ENCODE results near the gene DNER. TPM values are rescaled to one million over a fixed set of nuclear protein-coding genes. Genes with fewer than 3 reads are reported as not detected.

The DNER gene
- total and polyA plus RNA-seq, 2 donors (not counting 1 experiment from before 2014, with no cell fraction given), result not detected

- Histone ChIP-seq H3K4me1 (ENCODE audit: control insufficient read depth in 2 of 2, insufficient read depth in 2 of 2, low read length in 2 of 2) (no peaks in the 10 kb centered on the region), H3K9me3 (ENCODE audit: control extremely low read depth in 1 of 3, control insufficient read depth in 2 of 3, insufficient read depth in 1 of 3, low read length in 2 of 3) (no peaks in the 10 kb centered on the region), H3K4me2 (replicated peaks; ENCODE audit: low read depth, low read length, poor library complexity, severe bottlenecking) (no peak overlapping the region), H3K9ac (ENCODE audit: low read length) (no peak overlapping the region), H3K27me3 (replicated peaks in 1 of 4; ENCODE audit: control extremely low read depth in 1 of 4, control insufficient read depth in 3 of 4, insufficient read depth in 4 of 4, low read length in 3 of 4) (peaks cover 0 to 3% (median 0%) of the 10 kb centered on the region in 4 experiments), H3K36me3 (replicated peaks in 1 of 2; ENCODE audit: control extremely low read depth in 1 of 2, control insufficient read depth in 1 of 2, extremely low read depth in 1 of 2, insufficient read depth in 2 of 2, low read length in 1 of 2) (no peaks in the 10 kb centered on the region), H4K20me1 (ENCODE audit: control insufficient read depth, insufficient read depth, low read length, poor library complexity, severe bottlenecking) (no peaks in the 10 kb centered on the region), H3K4me3 (ENCODE audit: control extremely low read depth in 1 of 5, extremely low read depth in 1 of 5, insufficient read depth in 1 of 5, low read depth in 2 of 5, low read length in 4 of 5) (no peak overlapping the region), H2AFZ (ENCODE audit: insufficient read depth, low read depth, low read length, poor library complexity, severe bottlenecking) (no peak overlapping the region), H3K79me2 (ENCODE audit: control insufficient read depth, insufficient read depth, low read length) (no peaks in the 10 kb centered on the region), H3K27ac (ENCODE audit: low read length in 2 of 2) (no peak overlapping the region)
- ChIA-PET POLR2A (no interaction called here), CTCF (no interaction called here)
- DNase-seq (no peak), ATAC-seq (ENCODE audit: low read depth) (no peak)
- intact Hi-C loops (cut with micrococcal nuclease), result no loop called here
- no peaks in the 10 kb centered on the region for H3K4me1 Mint-ChIP-seq
- no peak overlapping the region for H3K27ac Mint-ChIP-seq
- TF ChIP-seq, protein P1, sequence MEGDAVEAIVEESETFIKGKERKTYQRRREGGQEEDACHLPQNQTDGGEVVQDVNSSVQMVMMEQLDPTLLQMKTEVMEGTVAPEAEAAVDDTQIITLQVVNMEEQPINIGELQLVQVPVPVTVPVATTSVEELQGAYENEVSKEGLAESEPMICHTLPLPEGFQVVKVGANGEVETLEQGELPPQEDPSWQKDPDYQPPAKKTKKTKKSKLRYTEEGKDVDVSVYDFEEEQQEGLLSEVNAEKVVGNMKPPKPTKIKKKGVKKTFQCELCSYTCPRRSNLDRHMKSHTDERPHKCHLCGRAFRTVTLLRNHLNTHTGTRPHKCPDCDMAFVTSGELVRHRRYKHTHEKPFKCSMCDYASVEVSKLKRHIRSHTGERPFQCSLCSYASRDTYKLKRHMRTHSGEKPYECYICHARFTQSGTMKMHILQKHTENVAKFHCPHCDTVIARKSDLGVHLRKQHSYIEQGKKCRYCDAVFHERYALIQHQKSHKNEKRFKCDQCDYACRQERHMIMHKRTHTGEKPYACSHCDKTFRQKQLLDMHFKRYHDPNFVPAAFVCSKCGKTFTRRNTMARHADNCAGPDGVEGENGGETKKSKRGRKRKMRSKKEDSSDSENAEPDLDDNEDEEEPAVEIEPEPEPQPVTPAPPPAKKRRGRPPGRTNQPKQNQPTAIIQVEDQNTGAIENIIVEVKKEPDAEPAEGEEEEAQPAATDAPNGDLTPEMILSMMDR (IDR thresholded peaks at IDR 0.05), result no peak
- no peak for TF ChIP-seq EZH2 (IDR thresholded peaks at IDR 0.05; ENCODE audit: borderline replicate concordance, insufficient read depth, low read depth, low read length, poor library complexity, severe bottlenecking)
- H3K4me3 Mint-ChIP-seq, result no peak overlapping the region
- H3K9me3 Mint-ChIP-seq (ENCODE audit: insufficient read depth), result no peaks in the 10 kb centered on the region
- 95% methylated on average over 4 of the region's 7 CpGs for WGBS (ENCODE audit: insufficient coverage)
- H3K27me3 Mint-ChIP-seq, result no peaks in the 10 kb centered on the region
Measured at GRCh38 chr2:229612384-229612971, 101.9 kb downstream of the DNER start.

DNA sequence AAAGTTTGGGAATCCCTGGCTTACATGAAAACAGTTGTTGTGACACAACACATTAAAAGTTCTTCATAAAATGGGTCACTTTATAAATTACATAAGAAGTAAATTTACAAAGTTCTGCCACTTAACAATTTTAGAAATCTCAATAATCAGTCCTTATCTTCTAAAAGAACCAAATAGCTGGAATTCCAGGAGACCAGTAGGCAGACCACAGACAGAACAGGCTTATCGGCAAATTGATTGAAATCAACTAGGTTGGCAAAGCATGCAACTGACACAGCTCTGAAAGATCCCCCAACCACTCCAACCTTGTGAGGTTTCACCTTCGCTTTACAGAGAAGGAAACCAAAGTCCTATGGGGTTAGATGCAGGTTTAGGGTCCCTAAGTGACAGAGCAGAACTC, 103.0 kb downstream of the DNER start:
- Histone ChIP-seq H3K36me3 (replicated peaks in 1 of 2; ENCODE audit: control extremely low read depth in 1 of 2, control insufficient read depth in 1 of 2, extremely low read depth in 1 of 2, insufficient read depth in 2 of 2, low read length in 1 of 2) (no peaks in the 10 kb centered on the region), H3K4me3 (ENCODE audit: control extremely low read depth in 1 of 5, extremely low read depth in 1 of 5, insufficient read depth in 1 of 5, low read depth in 2 of 5, low read length in 4 of 5) (no peak overlapping the region), H4K20me1 (ENCODE audit: control insufficient read depth, insufficient read depth, low read length, poor library complexity, severe bottlenecking) (no peaks in the 10 kb centered on the region), H2AFZ (ENCODE audit: insufficient read depth, low read depth, low read length, poor library complexity, severe bottlenecking) (no peak overlapping the region), H3K9ac (ENCODE audit: low read length) (no peak overlapping the region), H3K27me3 (replicated peaks in 1 of 4; ENCODE audit: control extremely low read depth in 1 of 4, control insufficient read depth in 3 of 4, insufficient read depth in 4 of 4, low read length in 3 of 4) (peaks cover 0 to 3% (median 0%) of the 10 kb centered on the region in 4 experiments), H3K4me1 (ENCODE audit: control insufficient read depth in 2 of 2, insufficient read depth in 2 of 2, low read length in 2 of 2) (no peaks in the 10 kb centered on the region), H3K27ac (ENCODE audit: low read length in 2 of 2) (no peak overlapping the region), H3K9me3 (ENCODE audit: control extremely low read depth in 1 of 3, control insufficient read depth in 2 of 3, insufficient read depth in 1 of 3, low read length in 2 of 3) (no peaks in the 10 kb centered on the region), H3K79me2 (ENCODE audit: control insufficient read depth, insufficient read depth, low read length) (no peaks in the 10 kb centered on the region), H3K4me2 (replicated peaks; ENCODE audit: low read depth, low read length, poor library complexity, severe bottlenecking) (no peak overlapping the region)
- intact Hi-C loops (cut with micrococcal nuclease), result no loop called here
- Mint-ChIP-seq H3K27me3 (no peaks in the 10 kb centered on the region), H3K4me1 (no peaks in the 10 kb centered on the region), H3K27ac (no peak overlapping the region), H3K9me3 (ENCODE audit: insufficient read depth) (no peaks in the 10 kb centered on the region), H3K4me3 (no peak overlapping the region)
- ATAC-seq (ENCODE audit: low read depth) (no peak), DNase-seq (no peak)
- 100% methylated on average over 1 of the region's 2 CpGs for WGBS (ENCODE audit: insufficient coverage)
- POLR2A ChIA-PET, result no interaction called here
- TF ChIP-seq, protein P1 (IDR thresholded peaks at IDR 0.05), result no peak
- TF ChIP-seq EZH2 (IDR thresholded peaks at IDR 0.05; ENCODE audit: borderline replicate concordance, insufficient read depth, low read depth, low read length, poor library complexity, severe bottlenecking), result no peak
- CTCF ChIA-PET, result no interaction called here
